Neutrophil (primary cell): ENCODE data around the gene LACTB.

Source experiments
- H3K27ac ChIP-seq: fragments of 200-600 bp; sonication (generic); 2 replicates; pipeline ENCODE4 v1.5.1; 2016; ENCODE audit warnings: mild to moderate bottlenecking, moderate library complexity
- H3K27me3 ChIP-seq: fragments of 200-600 bp; sonication (generic); 2 replicates; pipeline ENCODE4 v1.6.0; 2016; ENCODE audit warnings: mild to moderate bottlenecking
- H3K36me3 ChIP-seq: fragments of 200-600 bp; sonication (generic); 2 replicates; pipeline ENCODE4 v1.5.1; 2017
- H3K4me1 ChIP-seq, 2 experiments: fragments of 200-600 bp in 1 of 2; sonication (generic) in 1 of 2; 1 replicate in 1 of 2; 2 replicates in 1 of 2; pipeline versions ENCODE4 v1.5.1 to v1.6.1; 2013 to 2016; ENCODE audit warnings: low read depth in 1 of 2, low read length in 1 of 2, mild to moderate bottlenecking in 1 of 2, moderate library complexity in 1 of 2; ENCODE audit not compliant: control insufficient read depth in 1 of 2, insufficient read depth in 1 of 2
- H3K4me3 ChIP-seq, 2 experiments: fragments of 200-600 bp in 1 of 2; sonication (generic) in 1 of 2; 1 replicate in 1 of 2; 2 replicates in 1 of 2; pipeline ENCODE4 v1.5.1; 2013 to 2016; ENCODE audit warnings: low read depth in 1 of 2, low read length in 1 of 2, mild to moderate bottlenecking in 1 of 2, moderate library complexity in 1 of 2
- H3K9me3 ChIP-seq: fragments of 200-600 bp; sonication (generic); 2 replicates; pipeline ENCODE4 v1.5.1; 2016
- CTCF ChIP-seq: fragments of 200-600 bp; sonication (generic); IDR thresholded peaks from 2 replicates; pipeline ENCODE4 v1.5.1; 2016; ENCODE audit warnings: antibody characterized with exemption

Gene LACTB

GRCh38 chr15:63086947-63087346 is 34.7 kb upstream of the LACTB start:
- Histone ChIP-seq H3K27ac (no peak overlapping the region), H3K36me3 (no peaks in the 10 kb centered on the region), H3K4me3 (no peak overlapping the region), H3K27me3 (no peaks in the 10 kb centered on the region), H3K9me3 (no peaks in the 10 kb centered on the region), H3K4me1 (no peaks in the 10 kb centered on the region)
- no peak for TF ChIP-seq CTCF

- no peak for TF ChIP-seq CTCF
- Histone ChIP-seq H3K36me3 (no peaks in the 10 kb centered on the region), H3K4me3 (no peak overlapping the region), H3K9me3 (no peaks in the 10 kb centered on the region), H3K4me1 (peaks cover 0 to 3% of the 10 kb centered on the region in 2 experiments), H3K27me3 (no peaks in the 10 kb centered on the region), H3K27ac (no peak overlapping the region)
Measured at GRCh38 chr15:63088533-63089245, 33.0 kb upstream of the LACTB start.

GRCh38 chr15:63089260-63090043 is 32.2 kb upstream of the LACTB start:
- Histone ChIP-seq H3K9me3 (no peaks in the 10 kb centered on the region), H3K4me1 (peaks cover 0 to 4% of the 10 kb centered on the region in 2 experiments), H3K4me3 (no peak overlapping the region), H3K27me3 (no peaks in the 10 kb centered on the region), H3K36me3 (no peaks in the 10 kb centered on the region), H3K27ac (no peak overlapping the region)
- TF ChIP-seq CTCF: no peak

GRCh38 chr15:63090472-63090871 is 31.2 kb upstream of the LACTB start:
- no peaks in the 10 kb centered on the region for H3K36me3 ChIP-seq
- H3K27me3 ChIP-seq: no peaks in the 10 kb centered on the region
- TF ChIP-seq CTCF: no peak
- H3K27ac ChIP-seq: no peak overlapping the region
- no peak overlapping the region for H3K4me3 ChIP-seq
- no peaks in the 10 kb centered on the region for H3K9me3 ChIP-seq
- H3K4me1 ChIP-seq: peaks cover 0 to 4% of the 10 kb centered on the region in 2 experiments

GRCh38 chr15:63090887-63091286 is 30.8 kb upstream of the LACTB start:
- Histone ChIP-seq H3K27ac (no peak overlapping the region), H3K4me1 (peaks cover 0 to 4% of the 10 kb centered on the region in 2 experiments), H3K36me3 (no peaks in the 10 kb centered on the region), H3K9me3 (no peaks in the 10 kb centered on the region), H3K27me3 (no peaks in the 10 kb centered on the region), H3K4me3 (no peak overlapping the region)
- no peak for TF ChIP-seq CTCF
